ENCODE results near the gene FBXO3.

Gene FBXO3

GRCh38 chr11:33787076-33787475, 12.8 kb upstream of the FBXO3 start:
- Histone ChIP-seq H3F3A (ENCODE audit: insufficient read depth) (no peaks in the 10 kb centered on the region), H3K4me2 (ENCODE audit: low read depth, low read length, poor library complexity, severe bottlenecking) (no peak overlapping the region), H3K27me3 (ENCODE audit: low read length) (no peaks in the 10 kb centered on the region), H3K36me3 (ENCODE audit: low read length) (no peaks in the 10 kb centered on the region), H3K9me3 (ENCODE audit: insufficient read depth, low read length) (no peaks in the 10 kb centered on the region), H3K4me3 (ENCODE audit: insufficient read depth, low read length, poor library complexity, severe bottlenecking) (no peak overlapping the region), H3K9me2 (replicated peaks; ENCODE audit: insufficient read depth, low read length) (no peaks in the 10 kb centered on the region), H3K27ac (ENCODE audit: low read depth, low read length) (no peak overlapping the region), H3K79me2 (ENCODE audit: insufficient read depth, low read length) (no peaks in the 10 kb centered on the region), H4K20me1 (ENCODE audit: low read depth, low read length) (no peaks in the 10 kb centered on the region), H2AFZ (ENCODE audit: low read depth, low read length, severe bottlenecking) (no peak overlapping the region), H3K9ac (ENCODE audit: low read length) (no peak overlapping the region)
- TF ChIP-seq EZH2phosphoT487 (conservative IDR thresholded peaks at IDR 0.05; ENCODE audit: low read length) (no peak), CTCF (IDR thresholded peaks at IDR 0.05; ENCODE audit: insufficient read depth, low read length, poor library complexity, severe bottlenecking) (no peak)

- no peak for TF ChIP-seq EZH2phosphoT487 (conservative IDR thresholded peaks at IDR 0.05; ENCODE audit: low read length)
- TF ChIP-seq CTCF (IDR thresholded peaks at IDR 0.05; ENCODE audit: insufficient read depth, low read length, poor library complexity, severe bottlenecking) = no peak
- H3F3A ChIP-seq (ENCODE audit: insufficient read depth) = no peaks in the 10 kb centered on the region
Measured at GRCh38 chr11:33785609-33786008, 11.3 kb upstream of the FBXO3 start.

GRCh38 chr11:33779849-33780528, 5.7 kb upstream of the FBXO3 start:
- Histone ChIP-seq H4K20me1 (ENCODE audit: low read depth, low read length) (no peaks in the 10 kb centered on the region), H3K27ac (ENCODE audit: low read depth, low read length) (no peak overlapping the region), H3K9me2 (replicated peaks; ENCODE audit: insufficient read depth, low read length) (no peaks in the 10 kb centered on the region)

More at GRCh38 chr11:33785609-33786008, 11.3 kb upstream of the FBXO3 start:
- Histone ChIP-seq H3K9ac (ENCODE audit: low read length) (no peak overlapping the region), H3K36me3 (ENCODE audit: low read length) (no peaks in the 10 kb centered on the region), H4K20me1 (ENCODE audit: low read depth, low read length) (no peaks in the 10 kb centered on the region), H3K27ac (ENCODE audit: low read depth, low read length) (no peak overlapping the region), H3K79me2 (ENCODE audit: insufficient read depth, low read length) (no peaks in the 10 kb centered on the region), H3K9me2 (replicated peaks; ENCODE audit: insufficient read depth, low read length) (no peaks in the 10 kb centered on the region), H3K4me2 (ENCODE audit: low read depth, low read length, poor library complexity, severe bottlenecking) (no peak overlapping the region), H2AFZ (ENCODE audit: low read depth, low read length, severe bottlenecking) (no peak overlapping the region), H3K4me3 (ENCODE audit: insufficient read depth, low read length, poor library complexity, severe bottlenecking) (no peak overlapping the region), H3K9me3 (ENCODE audit: insufficient read depth, low read length) (no peaks in the 10 kb centered on the region), H3K27me3 (ENCODE audit: low read length) (no peaks in the 10 kb centered on the region)

More at GRCh38 chr11:33779849-33780528, 5.7 kb upstream of the FBXO3 start:
- no peak overlapping the region for H3K4me3 ChIP-seq (ENCODE audit: insufficient read depth, low read length, poor library complexity, severe bottlenecking)
- no peaks in the 10 kb centered on the region for H3K36me3 ChIP-seq (ENCODE audit: low read length)
- no peaks in the 10 kb centered on the region for H3K27me3 ChIP-seq (ENCODE audit: low read length)
- H3K4me2 ChIP-seq (ENCODE audit: low read depth, low read length, poor library complexity, severe bottlenecking) = no peak overlapping the region
- no peaks in the 10 kb centered on the region for H3F3A ChIP-seq (ENCODE audit: insufficient read depth)
- TF ChIP-seq CTCF (IDR thresholded peaks at IDR 0.05; ENCODE audit: insufficient read depth, low read length, poor library complexity, severe bottlenecking) (no peak), EZH2phosphoT487 (conservative IDR thresholded peaks at IDR 0.05; ENCODE audit: low read length) (no peak)
- no peaks in the 10 kb centered on the region for H3K9me3 ChIP-seq (ENCODE audit: insufficient read depth, low read length)
- no peaks in the 10 kb centered on the region for H3K79me2 ChIP-seq (ENCODE audit: insufficient read depth, low read length)
- H3K9ac ChIP-seq (ENCODE audit: low read length) = no peak overlapping the region
- H2AFZ ChIP-seq (ENCODE audit: low read depth, low read length, severe bottlenecking) = no peak overlapping the region
